Measurements from ENCODE around the gene TMEM59. TPM values are rescaled to one million over a fixed set of nuclear protein-coding genes. Genes with fewer than 3 reads are reported as not detected.
"Not testable (repeated sequence)": the region's sequence is repeated elsewhere in the genome, so short reads cannot be mapped to it uniquely, and the experiment has no call there.

Gene TMEM59
- total RNA-seq, 1 experiment from 2014 or later, result 239 TPM

GRCh38 chr1:54053745-54054437 is 887 bp upstream of the TMEM59 start:
- Histone ChIP-seq H3K36me3 (ENCODE audit: low read depth) (0 out of 2 replicates have a peak, but pooled peaks cover 3% of the 10 kb centered on the region), H3K27ac (peak overlapping the region; percentile 25; the same call in 1 of the 2 replicates), H3K4me3 (peak overlapping the region; percentile 85), H3K79me2 (ENCODE audit: low read depth) (peaks cover 37% of the 10 kb centered on the region), H3K4me2 (peak overlapping the region; percentile 88), H3K4me1 (replicated peaks; ENCODE audit: insufficient read depth) (peaks cover 20% of the 10 kb centered on the region), H4K20me1 (ENCODE audit: insufficient read depth) (peaks cover 3% of the 10 kb centered on the region; the same call in 1 of the 2 replicates), H3K9me3 (ENCODE audit: insufficient read depth, low read depth) (no peaks in the 10 kb centered on the region), H3K27me3 (ENCODE audit: insufficient read depth, low read depth) (no peaks in the 10 kb centered on the region), H2AFZ (peak overlapping the region; percentile 97), H3F3A (ENCODE audit: insufficient read depth, low read depth) (0 out of 2 replicates have a peak, but pooled peaks cover 4% of the 10 kb centered on the region), H3K9me2 (ENCODE audit: insufficient read depth) (no peaks in the 10 kb centered on the region)
- POLR2A ChIA-PET (ENCODE audit: unreplicated experiment), result interaction anchor here (0.5 kb wide), 1 partner anchor 168 kb away, joined by 3 read pairs; no protein-coding TSS in a partner anchor
- no peak for DNase-seq
- CTCF ChIA-PET, result interaction anchor here (0.6 kb wide), 2 partner anchors 62 to 436 kb away, joined by 3 to 7 read pairs; no protein-coding TSS in a partner anchor
- BruUV-seq (replicated peaks), result TSS peak; percentile 60
- intact Hi-C loops (cut with micrococcal nuclease; ENCODE audit: unreplicated experiment), result loop anchor here (1.0 to 5.0 kb wide), 6 partner anchors 37 to 727 kb away; partner anchors contain the start of genes LRP8 and SSBP3
- no peak for TF ChIP-seq CTCF (conservative IDR thresholded peaks at IDR 0.05)
- TF ChIP-seq EZH2 (IDR thresholded peaks at IDR 0.05; ENCODE audit: low read depth), result no peak

GRCh38 chr1:54052431-54052933 is 522 bp downstream of the TMEM59 start:
- Histone ChIP-seq H3K9me3 (ENCODE audit: insufficient read depth, low read depth) (no peaks in the 10 kb centered on the region), H3K4me2 (peak overlapping the region; percentile 96), H3K36me3 (ENCODE audit: low read depth) (0 out of 2 replicates have a peak, but pooled peaks cover 3% of the 10 kb centered on the region), H2AFZ (peak overlapping the region; percentile 90), H3K4me3 (peak overlapping the region; percentile 68), H3K9me2 (ENCODE audit: insufficient read depth) (no peaks in the 10 kb centered on the region), H3K27me3 (ENCODE audit: insufficient read depth, low read depth) (no peaks in the 10 kb centered on the region), H4K20me1 (ENCODE audit: insufficient read depth) (peaks cover 13% of the 10 kb centered on the region), H3F3A (ENCODE audit: insufficient read depth, low read depth) (0 out of 2 replicates have a peak, but pooled peaks cover 8% of the 10 kb centered on the region), H3K4me1 (replicated peaks; ENCODE audit: insufficient read depth) (peaks cover 28% of the 10 kb centered on the region), H3K79me2 (ENCODE audit: low read depth) (peaks cover 51% of the 10 kb centered on the region), H3K27ac (peak overlapping the region; percentile 35)
- DNase-seq, result peak; percentile 42 to 59
- TSS peak; percentile 41 for BruUV-seq (replicated peaks)
- CTCF ChIA-PET, result interaction anchor here (1.1 kb wide), 2 partner anchors 93 to 191 kb away, joined by 3 to 5 read pairs; no protein-coding TSS in a partner anchor
- intact Hi-C loops (cut with micrococcal nuclease; ENCODE audit: unreplicated experiment), result loop anchor here (2.0 to 5.0 kb wide), 5 partner anchors 36 to 725 kb away; partner anchors contain the start of genes LRP8 and SSBP3
- POLR2A ChIA-PET (ENCODE audit: unreplicated experiment), result interaction anchor here (0.5 to 0.6 kb wide), 5 partner anchors 151 to 1384 kb away, joined by 3 to 8 read pairs (median 4); partner anchors contain the start of gene YIPF1
- TF ChIP-seq CTCF (conservative IDR thresholded peaks at IDR 0.05) (no peak), EZH2 (IDR thresholded peaks at IDR 0.05; ENCODE audit: low read depth) (no peak)

GRCh38 chr1:54051933-54052430 is 1.0 kb downstream of the TMEM59 start:
- H3K4me3 ChIP-seq, result peak overlapping the region; percentile 68
- H4K20me1 ChIP-seq (ENCODE audit: insufficient read depth), result peaks cover 13% of the 10 kb centered on the region
- TF ChIP-seq EZH2 (IDR thresholded peaks at IDR 0.05; ENCODE audit: low read depth) (no peak), CTCF (conservative IDR thresholded peaks at IDR 0.05) (no peak)
- no peaks in the 10 kb centered on the region for H3K9me2 ChIP-seq (ENCODE audit: insufficient read depth)
- no peaks in the 10 kb centered on the region for H3K9me3 ChIP-seq (ENCODE audit: insufficient read depth, low read depth)
- CTCF ChIA-PET, result interaction anchor here (1.1 kb wide), 2 partner anchors 93 to 191 kb away, joined by 3 to 5 read pairs; no protein-coding TSS in a partner anchor
- H3K4me1 ChIP-seq (replicated peaks; ENCODE audit: insufficient read depth), result peaks cover 28% of the 10 kb centered on the region
- BruUV-seq (replicated peaks), result no TSS peak
- 0 out of 2 replicates have a peak, but pooled peaks cover 8% of the 10 kb centered on the region for H3F3A ChIP-seq (ENCODE audit: insufficient read depth, low read depth)
- peaks cover 56% of the 10 kb centered on the region for H3K79me2 ChIP-seq (ENCODE audit: low read depth)
- no peak for DNase-seq
- H3K27ac ChIP-seq, result peak overlapping the region; percentile 35
- POLR2A ChIA-PET (ENCODE audit: unreplicated experiment), result interaction anchor here (0.7 kb wide), 1 partner anchor 43 kb away, joined by 8 read pairs; no protein-coding TSS in a partner anchor
- intact Hi-C loops (cut with micrococcal nuclease; ENCODE audit: unreplicated experiment), result loop anchor here (2.0 to 5.0 kb wide), 5 partner anchors 35 to 725 kb away; partner anchors contain the start of genes LRP8 and SSBP3
- peak overlapping the region; percentile 96 for H3K4me2 ChIP-seq
- H3K27me3 ChIP-seq (ENCODE audit: insufficient read depth, low read depth), result no peaks in the 10 kb centered on the region
- H3K36me3 ChIP-seq (ENCODE audit: low read depth), result 0 out of 2 replicates have a peak, but pooled peaks cover 3% of the 10 kb centered on the region
- H2AFZ ChIP-seq, result peak overlapping the region; percentile 90

- H3K79me2 ChIP-seq (ENCODE audit: low read depth), result peaks cover 56% of the 10 kb centered on the region
- intact Hi-C loops (cut with micrococcal nuclease; ENCODE audit: unreplicated experiment), result loop anchor here (5.0 kb wide), 3 partner anchors 357 to 723 kb away; partner anchors contain the start of genes LRP8 and SSBP3
- CTCF ChIA-PET, result not testable (repeated sequence)
Measured at GRCh38 chr1:54050435-54050834, 2.6 kb downstream of the TMEM59 start.

More at GRCh38 chr1:54050435-54050834, 2.6 kb downstream of the TMEM59 start:
- H3K4me2 ChIP-seq; H3K9me2 ChIP-seq (ENCODE audit: insufficient read depth); H3K4me3 ChIP-seq; DNase-seq; H3K9me3 ChIP-seq (ENCODE audit: insufficient read depth, low read depth); H3K27ac ChIP-seq; BruUV-seq (replicated peaks); POLR2A ChIA-PET (ENCODE audit: unreplicated experiment); H2AFZ ChIP-seq; H3K36me3 ChIP-seq (ENCODE audit: low read depth); H3K27me3 ChIP-seq (ENCODE audit: insufficient read depth, low read depth); H3F3A ChIP-seq (ENCODE audit: insufficient read depth, low read depth): not testable (repeated sequence)
- Histone ChIP-seq H4K20me1 (ENCODE audit: insufficient read depth) (peaks cover 13% of the 10 kb centered on the region), H3K4me1 (replicated peaks; ENCODE audit: insufficient read depth) (peaks cover 28% of the 10 kb centered on the region)

Measured in PC-9 (cell line).